ENCODE results near the gene ZNF543. TPM values are rescaled to one million over a fixed set of nuclear protein-coding genes. Genes with fewer than 3 reads are reported as not detected.

The ZNF543 gene
- total and polyA plus RNA-seq, 2 of the 4 experiments (the other 2 are of a cell fraction), result 1.8 to 9.0 TPM

- in situ Hi-C loops (cut with MboI; ENCODE audit: low sequenced_read_pairs), result no loop called here
- Histone ChIP-seq H3K36me3 (ENCODE audit: control insufficient read depth, insufficient read depth, low read length) (peaks cover 6% of the 10 kb centered on the region), H3K4me2 (ENCODE audit: low read depth, low read length) (no peak overlapping the region), H4K20me1 (ENCODE audit: insufficient read depth, low read length) (peaks cover 25% of the 10 kb centered on the region), H3K56ac (ENCODE audit: extremely low read depth, insufficient read depth, low read length) (no peak overlapping the region), H2AK5ac (ENCODE audit: low read depth, low read length) (no peak overlapping the region), H2AFZ (replicated peaks; ENCODE audit: low read length, poor library complexity) (no peak overlapping the region), H3K4me3 (ENCODE audit: insufficient read depth, low read depth, low read length) (no peak overlapping the region), H3K9me3 (ENCODE audit: control insufficient read depth, insufficient read depth, low read length) (peaks cover 2% of the 10 kb centered on the region), H2BK120ac (ENCODE audit: low read depth, low read length) (no peak overlapping the region), H3K9ac (ENCODE audit: low read depth, low read length) (no peak overlapping the region), H3K9me1 (ENCODE audit: insufficient read depth, low read length) (peaks cover 12% of the 10 kb centered on the region), H2AK9ac (replicated peaks; ENCODE audit: low read depth, low read length, poor library complexity) (no peak overlapping the region), H3K18ac (ENCODE audit: low read depth, low read length) (no peak overlapping the region), H2BK5ac (ENCODE audit: low read depth, low read length, poor library complexity, severe bottlenecking) (no peak overlapping the region), H3K4me1 (ENCODE audit: control insufficient read depth, insufficient read depth, low read length) (peaks cover 9% of the 10 kb centered on the region), H4K91ac (ENCODE audit: insufficient read depth, low read depth, low read length) (no peak overlapping the region), H2BK15ac (ENCODE audit: low read depth, low read length) (no peak overlapping the region), H3K27me3 (ENCODE audit: control insufficient read depth, insufficient read depth, low read length) (no peaks in the 10 kb centered on the region), H2BK20ac (ENCODE audit: low read depth, low read length) (no peak overlapping the region), H4K5ac (ENCODE audit: low read depth, low read length) (no peak overlapping the region), H3K14ac (replicated peaks; ENCODE audit: low read depth, low read length) (no peak overlapping the region), H3K4ac (ENCODE audit: low read depth, low read length) (no peak overlapping the region), H4K8ac (ENCODE audit: low read depth in 2 of 2, low read length in 2 of 2) (no peak overlapping the region), H3K27ac (ENCODE audit: insufficient read depth, low read length) (no peak overlapping the region), H3K79me1 (ENCODE audit: low read depth in 1 of 2, low read length in 2 of 2) (peaks cover 20 to 37% of the 10 kb centered on the region in 2 experiments), H3K23ac (ENCODE audit: low read depth, low read length) (no peak overlapping the region)
- ATAC-seq (ENCODE audit: low read depth), result no peak
- DNase-seq, result no peak
- BruUV-seq (replicated peaks), result no TSS peak
- dilution Hi-C loops (cut with HindIII; ENCODE audit: low sequenced_read_pairs, unreplicated experiment), result no loop called here
- ChIA-PET POLR2A (ENCODE audit: unreplicated experiment) (interaction anchor here (0.6 kb wide), 1 partner anchor 120 kb away, joined by 8 read pairs; no protein-coding TSS in a partner anchor), CTCF (no interaction called here)
- no CpG with 5 or more reads among the region's 1 CpG for WGBS, 2 experiments (ENCODE audit: extremely low coverage in 2 of 2, insufficient read length in 1 of 2)
- TF ChIP-seq RFX5 (IDR thresholded peaks at IDR 0.05; ENCODE audit: low read depth, low read length), result no peak
- no peak for TF ChIP-seq CEBPB (IDR thresholded peaks at IDR 0.05; ENCODE audit: low read depth, low read length)
- no peak for TF ChIP-seq RAD21 (IDR thresholded peaks at IDR 0.05; ENCODE audit: low read length)
- TF ChIP-seq MAZ (IDR thresholded peaks at IDR 0.05; ENCODE audit: borderline replicate concordance, low read depth, low read length), result no peak
- no peak for TF ChIP-seq CHD1 (IDR thresholded peaks at IDR 0.05; ENCODE audit: low read depth, low read length)
- no peak for TF ChIP-seq USF2 (IDR thresholded peaks at IDR 0.05; ENCODE audit: low read depth, low read length)
- no peak for TF ChIP-seq SMC3 (IDR thresholded peaks at IDR 0.05; ENCODE audit: low read depth, low read length)
- TF ChIP-seq MXI1 (IDR thresholded peaks at IDR 0.05; ENCODE audit: borderline replicate concordance, low read depth, low read length), result no peak
- no peak for TF ChIP-seq FOS (IDR thresholded peaks at IDR 0.05; ENCODE audit: low read depth, low read length)
- no peak for TF ChIP-seq RCOR1 (IDR thresholded peaks at IDR 0.05; ENCODE audit: insufficient replicate concordance, low read length)
- TF ChIP-seq MAFK (IDR thresholded peaks at IDR 0.05; ENCODE audit: low read depth, low read length), result no peak
- TF ChIP-seq NFE2L2 (IDR thresholded peaks at IDR 0.05; ENCODE audit: low read depth, low read length), result no peak
- TF ChIP-seq ELK1 (IDR thresholded peaks at IDR 0.05; ENCODE audit: borderline replicate concordance, low read depth, low read length), result no peak
- TF ChIP-seq CTCF (conservative IDR thresholded peaks at IDR 0.05; ENCODE audit: low read depth, low read length), result no peak
- intact Hi-C loops (cut with micrococcal nuclease), result no loop called here
Observed at GRCh38 chr19:57305056-57305455, 15.2 kb upstream of the ZNF543 start.
